Naive B cell (primary cell): ENCODE results near the gene TNNI3K. TPM values are rescaled to one million over a fixed set of nuclear protein-coding genes. Genes with fewer than 3 reads are reported as not detected.

Source experiments
- ATAC-seq, 2 donors: fragments of 150-1000 bp; cut with Tn5 transposase; 2 replicates each; pipeline ENCODE4 v1.10.0; 2021; ENCODE audit warnings: low read depth in 2 of 2, mild to moderate bottlenecking in 2 of 2, moderate library complexity in 2 of 2
- DNase-seq: peaks from one replicate; pipeline ENCODE4 v3.0.0; 2022
- H3K27ac Mint-ChIP-seq, 6 donors: one replicate each; pipeline ENCODE4 v1.8.0; 2020 to 2022; ENCODE audit warnings: mild to moderate bottlenecking in 6 of 6, mixed read lengths in 6 of 6, moderate library complexity in 5 of 6, inconsistent platforms in 2 of 6
- H3K27me3 Mint-ChIP-seq, 3 donors: one replicate each; pipeline ENCODE4 v1.8.0; 2021 to 2022; ENCODE audit warnings: mixed read lengths in 3 of 3, mild to moderate bottlenecking in 1 of 3
- H3K36me3 Mint-ChIP-seq, 2 donors: one replicate each; pipeline ENCODE4 v1.8.0; 2020 to 2022; ENCODE audit warnings: mixed read lengths in 2 of 2, inconsistent platforms in 1 of 2, mild to moderate bottlenecking in 1 of 2
- H3K4me1 Mint-ChIP-seq, 3 donors: one replicate each; pipeline ENCODE4 v1.8.0; 2020 to 2022; ENCODE audit warnings: mixed read lengths in 3 of 3, inconsistent platforms in 1 of 3, mild to moderate bottlenecking in 1 of 3, moderate library complexity in 1 of 3
- H3K4me3 Mint-ChIP-seq, 8 donors: one replicate each; pipeline ENCODE4 v1.8.0; 2020 to 2022; ENCODE audit warnings: mild to moderate bottlenecking in 8 of 8, mixed read lengths in 8 of 8, moderate library complexity in 8 of 8, inconsistent platforms in 2 of 8
- H3K9me3 Mint-ChIP-seq, 7 donors: one replicate each; pipeline ENCODE4 v1.8.0; 2020 to 2022; ENCODE audit warnings: mixed read lengths in 7 of 7, mild to moderate bottlenecking in 5 of 7, inconsistent platforms in 2 of 7, moderate library complexity in 1 of 7
- polyA plus RNA-seq, 6 donors: library from polyadenylated mRNA; unstranded; fragments of 300-500 nt; fragmentation: Illumina TruSeq; gene quantifications; one replicate each; pipeline ENCODE4 v1.2.3, GENCODE V29; 2021; ENCODE audit warnings: low read depth in 6 of 6

TNNI3K gene
- polyA plus RNA-seq, 6 donors from 2014 or later: 0.48 TPM; not detected in 5

DNA sequence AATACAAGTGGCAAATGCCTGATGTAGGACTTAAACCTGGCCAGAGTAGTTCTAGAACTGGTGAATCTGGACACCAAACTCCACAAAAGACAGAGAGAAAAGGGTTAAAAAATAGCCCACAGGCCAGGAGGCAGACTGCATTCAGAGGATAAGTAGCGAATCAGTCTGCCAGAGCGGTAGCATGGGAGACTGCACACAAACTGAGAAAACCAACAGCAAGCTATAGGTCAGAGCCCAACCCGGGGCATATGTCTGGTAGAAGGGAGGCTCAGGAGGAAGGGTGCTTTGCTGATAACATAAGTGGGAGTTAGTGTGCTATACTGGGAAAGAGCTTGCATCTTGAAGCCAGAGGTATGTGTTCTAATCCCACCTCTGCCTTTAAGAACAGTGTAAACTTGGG lies 273.3 kb downstream of the TNNI3K start:
- ATAC-seq (no peak), DNase-seq (no peak)
- Mint-ChIP-seq H3K27ac (no peak overlapping the region), H3K9me3 (peaks cover 0 to 3% (median 0%) of the 10 kb centered on the region in 7 donors), H3K36me3 (no peaks in the 10 kb centered on the region), H3K4me1 (no peaks in the 10 kb centered on the region), H3K4me3 (no peak overlapping the region), H3K27me3 (peaks cover 0 to 10% (median 7%) of the 10 kb centered on the region in 3 donors)

GRCh38 chr1:74512170-74512915 lies 277.2 kb downstream of the TNNI3K start, which contains the start of gene LRRC53:
Gene LRRC53, minus strand, starts transcription at chr1:74512611. Its CDS starts 29,262 bp downstream, at chr1:74483349.
- no peaks in the 10 kb centered on the region for H3K4me1 Mint-ChIP-seq

GRCh38 chr1:74513411-74514300 lies 278.5 kb downstream of the TNNI3K start:
- H3K9me3 Mint-ChIP-seq: peaks cover 0 to 3% (median 0%) of the 10 kb centered on the region in 7 donors
- no peak overlapping the region for H3K4me3 Mint-ChIP-seq
- no peak for ATAC-seq
- H3K4me1 Mint-ChIP-seq: no peaks in the 10 kb centered on the region
- no peaks in the 10 kb centered on the region for H3K36me3 Mint-ChIP-seq
- peaks cover 5 to 19% (median 7%) of the 10 kb centered on the region in 3 donors for H3K27me3 Mint-ChIP-seq
- DNase-seq: no peak
- H3K27ac Mint-ChIP-seq: no peak overlapping the region

More at GRCh38 chr1:74512170-74512915, 277.2 kb downstream of the TNNI3K start, which contains the start of gene LRRC53:
- DNase-seq (no peak), ATAC-seq (no peak)
- no peak within 1 kb of the TSS for H3K4me3 Mint-ChIP-seq
- peaks cover 5 to 16% (median 7%) of the 10 kb centered on the region in 3 donors for H3K27me3 Mint-ChIP-seq
- H3K27ac Mint-ChIP-seq: no peak within 1 kb of the TSS
- H3K9me3 Mint-ChIP-seq: peaks cover 0 to 3% (median 0%) of the 10 kb centered on the region in 7 donors
- H3K36me3 Mint-ChIP-seq: no peaks in the 10 kb centered on the region

DNA sequence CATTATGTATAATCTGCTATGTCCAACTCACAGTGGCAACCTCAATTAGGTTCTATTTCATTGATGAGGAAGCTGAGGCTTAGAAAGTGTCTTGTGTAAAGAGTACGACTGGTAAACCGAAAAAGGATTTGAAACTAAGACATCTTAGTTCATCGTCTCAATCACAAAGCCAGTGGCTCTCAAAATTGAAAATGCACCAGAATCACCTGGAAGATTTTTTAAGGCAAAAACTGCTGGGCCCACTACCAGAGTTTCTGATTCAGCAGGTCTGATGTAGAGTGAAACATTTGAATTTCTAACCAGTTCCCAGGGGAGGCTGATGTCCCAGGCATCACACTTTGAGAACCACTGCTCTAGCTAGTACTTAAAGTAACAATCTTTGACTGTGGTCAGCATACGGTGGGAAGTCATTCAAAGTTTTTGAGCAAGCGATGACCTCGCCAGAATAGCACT lies 282.4 kb downstream of the TNNI3K start:
- Mint-ChIP-seq H3K9me3 (no peaks in the 10 kb centered on the region), H3K4me1 (no peaks in the 10 kb centered on the region), H3K27me3 (peaks cover 0 to 19% (median 5%) of the 10 kb centered on the region in 3 donors), H3K4me3 (no peak overlapping the region), H3K27ac (no peak overlapping the region), H3K36me3 (no peaks in the 10 kb centered on the region)
- no peak for DNase-seq
- ATAC-seq: no peak

DNA sequence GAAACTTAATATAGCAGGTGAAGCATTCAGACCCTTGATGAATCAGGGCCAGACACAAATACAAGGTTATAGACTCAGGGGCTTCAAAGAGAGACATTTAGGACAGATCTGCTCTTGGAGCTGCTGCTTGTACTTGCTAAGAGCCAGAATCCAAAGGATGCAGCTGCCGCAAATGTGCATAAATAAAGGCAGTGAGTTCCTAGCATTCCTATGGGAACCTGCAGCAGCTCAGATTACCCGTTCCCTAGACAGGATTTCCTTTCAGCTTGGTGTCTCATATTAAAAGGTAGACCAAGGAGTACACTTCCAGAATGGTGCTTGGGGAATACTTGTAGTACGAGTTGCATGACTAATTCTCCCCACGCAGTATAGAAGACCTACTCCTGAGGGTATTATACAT lies 287.0 kb downstream of the TNNI3K start:
- DNase-seq: no peak
- H3K27me3 Mint-ChIP-seq: peaks cover 2 to 10% (median 6%) of the 10 kb centered on the region in 3 donors
- no peaks in the 10 kb centered on the region for H3K9me3 Mint-ChIP-seq
- H3K27ac Mint-ChIP-seq: no peak overlapping the region
- no peaks in the 10 kb centered on the region for H3K36me3 Mint-ChIP-seq
- H3K4me3 Mint-ChIP-seq: no peak overlapping the region
- no peaks in the 10 kb centered on the region for H3K4me1 Mint-ChIP-seq
- no peak for ATAC-seq

DNA sequence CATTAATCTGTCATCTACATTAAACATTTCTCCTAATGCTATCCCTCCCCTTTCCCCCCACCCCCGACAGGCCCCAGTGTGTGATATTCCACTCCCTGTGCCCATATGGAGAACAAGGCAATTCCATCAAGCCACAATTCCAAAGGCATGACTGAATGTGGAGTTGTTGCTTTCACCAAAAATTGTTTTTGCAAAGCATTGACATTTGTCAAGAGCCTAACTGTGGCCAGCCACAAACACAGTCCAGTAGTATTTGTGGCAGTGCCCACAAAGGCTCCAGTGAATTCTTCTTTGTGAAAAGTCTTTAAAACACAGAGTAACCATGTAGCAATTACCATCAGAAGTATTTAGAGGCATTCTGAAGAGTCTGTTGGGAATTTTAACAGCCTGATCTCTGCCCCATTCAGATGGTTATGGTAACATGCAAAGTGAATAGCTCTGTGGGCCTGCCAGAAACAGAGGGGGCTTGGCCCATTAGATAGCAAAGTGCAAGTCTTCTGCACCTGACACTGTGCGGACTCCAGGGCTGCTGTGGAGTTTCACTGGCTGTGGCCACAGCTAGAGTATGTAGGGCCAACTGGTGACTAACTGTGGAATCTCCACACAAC lies 288.8 kb downstream of the TNNI3K start:
- no peak overlapping the region for H3K4me3 Mint-ChIP-seq
- no peak for ATAC-seq
- no peak for DNase-seq
- H3K36me3 Mint-ChIP-seq: no peaks in the 10 kb centered on the region
- no peaks in the 10 kb centered on the region for H3K9me3 Mint-ChIP-seq
- H3K4me1 Mint-ChIP-seq: no peaks in the 10 kb centered on the region
- H3K27ac Mint-ChIP-seq: no peak overlapping the region
- peaks cover 0 to 25% (median 7%) of the 10 kb centered on the region in 3 donors for H3K27me3 Mint-ChIP-seq

DNA sequence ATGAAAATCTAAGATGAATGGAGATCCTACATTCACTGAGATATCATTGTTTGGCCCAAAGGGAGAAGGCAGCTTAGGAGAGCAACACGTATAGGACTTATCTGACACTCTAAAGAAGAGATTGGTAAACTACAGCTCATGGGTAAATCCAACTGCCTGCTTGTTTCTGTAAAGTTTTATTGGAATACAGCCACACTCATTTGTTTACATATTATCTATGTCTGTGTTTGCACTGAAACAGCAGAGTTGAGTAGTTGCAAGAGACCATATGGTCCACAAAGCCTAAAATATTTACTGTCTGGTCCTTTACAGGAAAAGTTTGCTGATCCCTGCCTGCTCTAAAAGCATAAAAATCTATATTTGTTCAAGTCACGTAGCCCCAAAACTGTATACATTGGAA lies 291.5 kb downstream of the TNNI3K start:
- no peak overlapping the region for H3K27ac Mint-ChIP-seq
- no peaks in the 10 kb centered on the region for H3K36me3 Mint-ChIP-seq
- H3K27me3 Mint-ChIP-seq: peaks cover 0 to 25% (median 7%) of the 10 kb centered on the region in 3 donors
- H3K4me1 Mint-ChIP-seq: no peaks in the 10 kb centered on the region
- DNase-seq (no peak), ATAC-seq (no peak)
- H3K9me3 Mint-ChIP-seq: no peaks in the 10 kb centered on the region
- H3K4me3 Mint-ChIP-seq: no peak overlapping the region

GRCh38 chr1:74528123-74528522 lies 292.9 kb downstream of the TNNI3K start:
- Mint-ChIP-seq H3K27me3 (peaks cover 0 to 25% (median 7%) of the 10 kb centered on the region in 3 donors), H3K9me3 (no peaks in the 10 kb centered on the region), H3K27ac (no peak overlapping the region), H3K4me1 (no peaks in the 10 kb centered on the region), H3K4me3 (no peak overlapping the region), H3K36me3 (no peaks in the 10 kb centered on the region)
- no peak for ATAC-seq
- DNase-seq: no peak

- H3K27ac Mint-ChIP-seq: no peak overlapping the region
Measured at GRCh38 chr1:74530892-74531291, 295.7 kb downstream of the TNNI3K start.

GRCh38 chr1:74531796-74532195 lies 296.6 kb downstream of the TNNI3K start:
- no peak overlapping the region for H3K4me3 Mint-ChIP-seq

More at GRCh38 chr1:74530892-74531291, 295.7 kb downstream of the TNNI3K start:
- no peak for ATAC-seq
- Mint-ChIP-seq H3K4me3 (no peak overlapping the region), H3K36me3 (no peaks in the 10 kb centered on the region), H3K4me1 (no peaks in the 10 kb centered on the region), H3K27me3 (peaks cover 0 to 17% (median 7%) of the 10 kb centered on the region in 3 donors), H3K9me3 (peaks cover 0 to 2% (median 0%) of the 10 kb centered on the region in 7 donors)
- no peak for DNase-seq

DNA sequence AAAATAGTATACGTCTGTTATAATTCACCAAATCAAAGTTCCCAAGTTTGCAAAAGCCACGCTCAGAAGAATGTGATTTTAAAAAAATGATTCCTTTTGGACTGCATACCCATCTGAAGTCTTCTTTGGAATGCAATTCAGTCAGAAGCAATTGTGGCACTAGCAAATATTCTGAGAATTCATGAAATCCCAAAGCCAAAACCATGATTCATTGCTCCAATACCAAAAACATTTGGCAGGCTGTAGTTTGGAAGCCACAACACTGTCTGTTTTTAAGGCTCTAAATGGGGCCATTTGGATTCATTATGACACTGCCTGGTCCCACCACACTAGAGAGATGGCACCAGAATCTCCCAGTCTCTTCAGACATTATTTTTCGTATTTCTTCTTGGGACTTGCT lies 299.1 kb downstream of the TNNI3K start:
- Mint-ChIP-seq H3K4me3 (no peak overlapping the region), H3K27ac (no peak overlapping the region), H3K9me3 (peaks cover 0 to 5% (median 0%) of the 10 kb centered on the region in 7 donors), H3K36me3 (no peaks in the 10 kb centered on the region), H3K27me3 (no peaks in the 10 kb centered on the region), H3K4me1 (no peaks in the 10 kb centered on the region)
- no peak for DNase-seq
- no peak for ATAC-seq

More at GRCh38 chr1:74531796-74532195, 296.6 kb downstream of the TNNI3K start:
- no peaks in the 10 kb centered on the region for H3K36me3 Mint-ChIP-seq
- ATAC-seq: no peak
- H3K27me3 Mint-ChIP-seq: peaks cover 0 to 17% (median 7%) of the 10 kb centered on the region in 3 donors
- no peak overlapping the region for H3K27ac Mint-ChIP-seq
- H3K4me1 Mint-ChIP-seq: no peaks in the 10 kb centered on the region
- DNase-seq: no peak
- peaks cover 0 to 2% (median 0%) of the 10 kb centered on the region in 7 donors for H3K9me3 Mint-ChIP-seq

- H3K27ac Mint-ChIP-seq: no peak overlapping the region
- DNase-seq (no peak), ATAC-seq (no peak)
- H3K27me3 Mint-ChIP-seq: peaks cover 0 to 13% (median 0%) of the 10 kb centered on the region in 3 donors
- H3K4me3 Mint-ChIP-seq: no peak overlapping the region
- no peaks in the 10 kb centered on the region for H3K4me1 Mint-ChIP-seq
- H3K9me3 Mint-ChIP-seq: peaks cover 0 to 3% (median 0%) of the 10 kb centered on the region in 7 donors
- no peaks in the 10 kb centered on the region for H3K36me3 Mint-ChIP-seq
Measured at GRCh38 chr1:74545821-74546220, 310.6 kb downstream of the TNNI3K start.
